ENCODE data around the gene TECPR1. TPM values are rescaled to one million over a fixed set of nuclear protein-coding genes. Genes with fewer than 3 reads are reported as not detected.

TECPR1 gene
- total and polyA plus RNA-seq, 2 of the 8 experiments (the other 6 are each of a cell fraction or from before 2014, with no cell fraction given), result 1.3 to 11.1 TPM

- Histone ChIP-seq H3K9ac (replicated peaks in 1 of 4; ENCODE audit: extremely low read depth in 1 of 4, low read depth in 3 of 4, low read length in 3 of 4) (peak within 1 kb of the TSS; percentile 51 to 73 (median 65)), H4K91ac (replicated peaks; ENCODE audit: insufficient read length, low read length) (no peak within 1 kb of the TSS), H3K18ac (ENCODE audit: extremely low read depth, low read length) (peak within 1 kb of the TSS; percentile 1; the same call in 1 of the 2 replicates), H3K9me3 (ENCODE audit: insufficient read depth in 2 of 2, low read depth in 1 of 2, low read length in 1 of 2) (no peaks in the 10 kb centered on the region), H3K4me2 (ENCODE audit: insufficient read depth in 1 of 2, low read depth in 2 of 2, low read length in 2 of 2) (peak within 1 kb of the TSS; percentile 87 to 93), H2BK12ac (ENCODE audit: low read depth, low read length) (0 out of 2 replicates have a peak within 1 kb of the TSS, but pooled peaks have one; percentile 39), H3K27me3 (replicated peaks in 1 of 4; ENCODE audit: control insufficient read depth in 3 of 4, extremely low read depth in 1 of 4, insufficient read depth in 3 of 4, low read length in 3 of 4) (no peaks in the 10 kb centered on the region), H2BK5ac (ENCODE audit: low read depth, low read length) (no peak within 1 kb of the TSS), H4K20me1 (replicated peaks in 1 of 2; ENCODE audit: control insufficient read depth in 1 of 2, insufficient read depth in 2 of 2, low read length in 2 of 2) (peaks cover 22 to 26% of the 10 kb centered on the region in 2 experiments), H3K4me3 (ENCODE audit: extremely low read depth in 1 of 4, insufficient read depth in 2 of 4, low read depth in 3 of 4, low read length in 4 of 4) (peak within 1 kb of the TSS; percentile 55 to 89 (median 69)), H3K79me2 (ENCODE audit: control insufficient read depth in 1 of 2, insufficient read depth in 2 of 2, low read length in 2 of 2) (peaks cover 7 to 35% of the 10 kb centered on the region in 2 experiments), H2BK120ac (replicated peaks; ENCODE audit: low read depth, low read length) (no peak within 1 kb of the TSS), H2AK5ac (ENCODE audit: low read depth, low read length) (no peak within 1 kb of the TSS), H4K8ac (ENCODE audit: extremely low read depth, insufficient read depth, low read length) (peak within 1 kb of the TSS; percentile 71), H3K14ac (ENCODE audit: insufficient read length) (no peak within 1 kb of the TSS), H3K4me1 (replicated peaks in 1 of 4; ENCODE audit: control insufficient read depth in 3 of 4, insufficient read depth in 4 of 4, low read length in 3 of 4) (peaks cover 6 to 16% (median 11%) of the 10 kb centered on the region in 4 experiments; a peak in 6 of 7 replicates), H3K23me2 (ENCODE audit: low read depth, low read length) (peaks cover 5% of the 10 kb centered on the region; the same call in 1 of the 2 replicates), H2AFZ (ENCODE audit: low read length) (peak within 1 kb of the TSS; percentile 99; the same call in 1 of the 2 replicates), H3K36me3 (ENCODE audit: control insufficient read depth in 2 of 4, insufficient read depth in 4 of 4, low read length in 3 of 4) (no peaks in the 10 kb centered on the region; a peak in 1 of 8 replicates), H3K56ac (replicated peaks; ENCODE audit: insufficient read length, low read depth, low read length) (peak within 1 kb of the TSS; percentile 9), H4K5ac (ENCODE audit: insufficient read length, low read depth, low read length) (peak within 1 kb of the TSS; percentile 62), H3K4ac (replicated peaks; ENCODE audit: insufficient read length, low read depth, low read length) (peak within 1 kb of the TSS; percentile 49), H3K79me1 (ENCODE audit: low read depth, low read length) (peaks cover 6% of the 10 kb centered on the region), H2BK15ac (ENCODE audit: low read length) (no peak within 1 kb of the TSS), H2BK20ac (ENCODE audit: low read length) (no peak within 1 kb of the TSS), H3K23ac (ENCODE audit: insufficient read length) (no peak within 1 kb of the TSS), H3K27ac (ENCODE audit: low read depth, low read length) (no peak within 1 kb of the TSS)
- CTCF ChIA-PET (ENCODE audit: partially characterized antibody), result interaction anchor here (1.2 kb wide), 1 partner anchor 15 kb away, joined by 3 read pairs; no protein-coding TSS in a partner anchor
- FAIRE-seq (no peak), DNase-seq (ENCODE audit: low read depth in 1 of 2, low spot score in 2 of 2) (peak; percentile 58 to 81)
- POLR2A ChIA-PET (ENCODE audit: partially characterized antibody), result interaction anchor here (0.9 to 2.0 kb wide), 2 partner anchors 13 to 30 kb away, joined by 3 to 8 read pairs; no protein-coding TSS in a partner anchor
- WGBS, 2 experiments (ENCODE audit: extremely low coverage in 1 of 2, insufficient coverage in 1 of 2, insufficient read length in 1 of 2, insufficient replicate concordance in 2 of 2, low coverage in 1 of 2, low lambda C conversion rate in 2 of 2, missing lambda C conversion rate in 1 of 2), result 3% methylated on average over 27 of the region's 92 CpGs; no CpG with 5 or more reads in 1 of the 2 experiments
- TF ChIP-seq CEBPB (IDR thresholded peaks at IDR 0.05; ENCODE audit: low read depth, low read length) (no peak), POLR2AphosphoS5 (IDR thresholded peaks at IDR 0.05; ENCODE audit: low read depth, low read length) (peak; percentile 80), SP4 (IDR thresholded peaks at IDR 0.05; ENCODE audit: low read length) (peak; percentile 81; the same call in 1 of the 2 replicates), SP1 (IDR thresholded peaks at IDR 0.05; ENCODE audit: low read depth, low read length) (0 out of 2 replicates have a peak, but pooled peaks have one; percentile 6), CBX8 (IDR thresholded peaks at IDR 0.05; ENCODE audit: borderline replicate concordance, low read depth, low read length) (no peak), RFX5 (IDR thresholded peaks at IDR 0.05; ENCODE audit: borderline replicate concordance, low read depth, low read length) (no peak), TCF12 (IDR thresholded peaks at IDR 0.05; ENCODE audit: low read depth, low read length) (0 out of 2 replicates have a peak, but pooled peaks have one; percentile 54), EZH2 (IDR thresholded peaks at IDR 0.05; ENCODE audit: low read depth, low read length, severe bottlenecking) (no peak), GTF2F1 (IDR thresholded peaks at IDR 0.05; ENCODE audit: borderline replicate concordance, low read depth, low read length) (no peak), TEAD4 (IDR thresholded peaks at IDR 0.05; ENCODE audit: low read depth, low read length) (0 out of 2 replicates have a peak, but pooled peaks have one; percentile 14), SIN3A (conservative IDR thresholded peaks at IDR 0.05 in 1 of 2, IDR thresholded peaks at IDR 0.05 in 1 of 2; ENCODE audit: low read depth in 1 of 2, low read length in 2 of 2) (peak in 1 of 2 experiments; percentile 68; a peak in 2 of 4 replicates)
These were observed 29.0 kb upstream of the TECPR1 start, which contains the start of gene BRI3 for GRCh38 chr7:98280791-98281756. TSS of gene BRI3 (plus strand) at chr7:98281686. CDS start at chr7:98281796, 110 bp downstream.
